ENCODE measurements around the gene NRXN3. TPM values are rescaled to one million over a fixed set of nuclear protein-coding genes. Genes with fewer than 3 reads are reported as not detected.

Gene NRXN3
- total and polyA plus RNA-seq, 2 of the 4 experiments (the other 2 are of a cell fraction): 4.8 to 25.1 TPM

DNA sequence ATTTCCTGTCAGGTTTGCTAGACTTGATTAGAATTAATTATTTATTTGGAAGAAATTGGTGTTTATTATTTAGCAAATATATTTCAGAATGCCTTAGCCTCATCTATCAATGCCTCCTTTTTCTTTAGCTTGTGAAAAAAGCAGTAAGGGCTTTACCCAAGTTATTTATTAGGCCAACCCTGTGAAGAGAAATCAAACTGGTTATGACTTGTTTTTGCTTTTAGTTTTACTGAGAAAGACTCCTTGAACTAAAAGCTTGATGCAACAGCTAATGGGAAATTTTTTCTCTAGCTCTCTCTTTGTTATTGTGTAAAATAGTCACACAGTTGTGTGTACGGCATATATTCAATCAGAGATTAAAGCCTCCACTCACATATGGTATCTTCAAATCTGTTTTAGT, 1734.3 kb downstream of the NRXN3 start:
- intact Hi-C loops (cut with micrococcal nuclease): no loop called here
- no peak overlapping the region for H2BK120ac ChIP-seq (ENCODE audit: low read depth, low read length)
- no peak overlapping the region for H3K4ac ChIP-seq (ENCODE audit: low read depth, low read length)
- no peak overlapping the region for H4K8ac ChIP-seq (ENCODE audit: low read depth in 2 of 2, low read length in 2 of 2)
- no peaks in the 10 kb centered on the region for H3K79me1 ChIP-seq (ENCODE audit: low read depth in 1 of 2, low read length in 2 of 2)
- no peak overlapping the region for H2AK5ac ChIP-seq (ENCODE audit: low read depth, low read length)
- dilution Hi-C loops (cut with HindIII; ENCODE audit: low sequenced_read_pairs, unreplicated experiment): no loop called here
- DNase-seq (no peak), ATAC-seq (ENCODE audit: low read depth) (no peak)
- H3K4me3 ChIP-seq (ENCODE audit: insufficient read depth, low read depth, low read length): no peak overlapping the region
- ChIA-PET POLR2A (ENCODE audit: unreplicated experiment) (no interaction called here), CTCF (interaction anchor here (1.1 kb wide), 1 partner anchor 15 kb away, joined by 3 read pairs; no protein-coding TSS in a partner anchor)
- H4K20me1 ChIP-seq (ENCODE audit: insufficient read depth, low read length): no peaks in the 10 kb centered on the region
- H4K5ac ChIP-seq (ENCODE audit: low read depth, low read length): no peak overlapping the region
- no peak overlapping the region for H3K23ac ChIP-seq (ENCODE audit: low read depth, low read length)
- H3K14ac ChIP-seq (replicated peaks; ENCODE audit: low read depth, low read length): no peak overlapping the region
- H3K9me3 ChIP-seq (ENCODE audit: control insufficient read depth, insufficient read depth, low read length): no peaks in the 10 kb centered on the region
- H3K9ac ChIP-seq (ENCODE audit: low read depth, low read length): no peak overlapping the region
- no peaks in the 10 kb centered on the region for H3K9me1 ChIP-seq (ENCODE audit: insufficient read depth, low read length)
- no peak overlapping the region for H2BK20ac ChIP-seq (ENCODE audit: low read depth, low read length)
- no peak overlapping the region for H3K4me2 ChIP-seq (ENCODE audit: low read depth, low read length)
- H3K27me3 ChIP-seq (ENCODE audit: control insufficient read depth, insufficient read depth, low read length): no peaks in the 10 kb centered on the region
- in situ Hi-C loops (cut with MboI; ENCODE audit: low sequenced_read_pairs): no loop called here
- H2BK15ac ChIP-seq (ENCODE audit: low read depth, low read length): no peak overlapping the region
- H4K91ac ChIP-seq (ENCODE audit: insufficient read depth, low read depth, low read length): no peak overlapping the region
- H3K18ac ChIP-seq (ENCODE audit: low read depth, low read length): no peak overlapping the region
- BruUV-seq (replicated peaks): no TSS peak
- no CpG with 5 or more reads among the region's 1 CpG for WGBS, 2 experiments (ENCODE audit: extremely low coverage in 2 of 2, insufficient read length in 1 of 2)
- H2AK9ac ChIP-seq (replicated peaks; ENCODE audit: low read depth, low read length, poor library complexity): no peak overlapping the region
- no peak overlapping the region for H3K56ac ChIP-seq (ENCODE audit: extremely low read depth, insufficient read depth, low read length)
- H2BK5ac ChIP-seq (ENCODE audit: low read depth, low read length, poor library complexity, severe bottlenecking): no peak overlapping the region
- no peaks in the 10 kb centered on the region for H3K4me1 ChIP-seq (ENCODE audit: control insufficient read depth, insufficient read depth, low read length)
- TF ChIP-seq MAFK (IDR thresholded peaks at IDR 0.05; ENCODE audit: low read depth, low read length) (no peak), FOS (IDR thresholded peaks at IDR 0.05; ENCODE audit: low read depth, low read length) (no peak), CHD1 (IDR thresholded peaks at IDR 0.05; ENCODE audit: low read depth, low read length) (no peak), RFX5 (IDR thresholded peaks at IDR 0.05; ENCODE audit: low read depth, low read length) (no peak), RAD21 (IDR thresholded peaks at IDR 0.05; ENCODE audit: low read length) (no peak), BHLHE40 (IDR thresholded peaks at IDR 0.05; ENCODE audit: low read depth, low read length) (no peak), MXI1 (IDR thresholded peaks at IDR 0.05; ENCODE audit: borderline replicate concordance, low read depth, low read length) (no peak), RCOR1 (IDR thresholded peaks at IDR 0.05; ENCODE audit: insufficient replicate concordance, low read length) (no peak), MAZ (IDR thresholded peaks at IDR 0.05; ENCODE audit: borderline replicate concordance, low read depth, low read length) (no peak), CEBPB (IDR thresholded peaks at IDR 0.05; ENCODE audit: low read depth, low read length) (no peak), POLR2A (IDR thresholded peaks at IDR 0.05; ENCODE audit: low read depth, low read length) (no peak), NFE2L2 (IDR thresholded peaks at IDR 0.05; ENCODE audit: low read depth, low read length) (no peak)
- TF ChIP-seq, protein P1, sequence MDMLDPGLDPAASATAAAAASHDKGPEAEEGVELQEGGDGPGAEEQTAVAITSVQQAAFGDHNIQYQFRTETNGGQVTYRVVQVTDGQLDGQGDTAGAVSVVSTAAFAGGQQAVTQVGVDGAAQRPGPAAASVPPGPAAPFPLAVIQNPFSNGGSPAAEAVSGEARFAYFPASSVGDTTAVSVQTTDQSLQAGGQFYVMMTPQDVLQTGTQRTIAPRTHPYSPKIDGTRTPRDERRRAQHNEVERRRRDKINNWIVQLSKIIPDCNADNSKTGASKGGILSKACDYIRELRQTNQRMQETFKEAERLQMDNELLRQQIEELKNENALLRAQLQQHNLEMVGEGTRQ (IDR thresholded peaks at IDR 0.05; ENCODE audit: low read depth, low read length): no peak
- TF ChIP-seq, protein P2, sequence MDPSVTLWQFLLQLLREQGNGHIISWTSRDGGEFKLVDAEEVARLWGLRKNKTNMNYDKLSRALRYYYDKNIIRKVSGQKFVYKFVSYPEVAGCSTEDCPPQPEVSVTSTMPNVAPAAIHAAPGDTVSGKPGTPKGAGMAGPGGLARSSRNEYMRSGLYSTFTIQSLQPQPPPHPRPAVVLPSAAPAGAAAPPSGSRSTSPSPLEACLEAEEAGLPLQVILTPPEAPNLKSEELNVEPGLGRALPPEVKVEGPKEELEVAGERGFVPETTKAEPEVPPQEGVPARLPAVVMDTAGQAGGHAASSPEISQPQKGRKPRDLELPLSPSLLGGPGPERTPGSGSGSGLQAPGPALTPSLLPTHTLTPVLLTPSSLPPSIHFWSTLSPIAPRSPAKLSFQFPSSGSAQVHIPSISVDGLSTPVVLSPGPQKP (IDR thresholded peaks at IDR 0.05; ENCODE audit: borderline replicate concordance, low read depth, low read length): no peak
- TF ChIP-seq, protein P3, sequence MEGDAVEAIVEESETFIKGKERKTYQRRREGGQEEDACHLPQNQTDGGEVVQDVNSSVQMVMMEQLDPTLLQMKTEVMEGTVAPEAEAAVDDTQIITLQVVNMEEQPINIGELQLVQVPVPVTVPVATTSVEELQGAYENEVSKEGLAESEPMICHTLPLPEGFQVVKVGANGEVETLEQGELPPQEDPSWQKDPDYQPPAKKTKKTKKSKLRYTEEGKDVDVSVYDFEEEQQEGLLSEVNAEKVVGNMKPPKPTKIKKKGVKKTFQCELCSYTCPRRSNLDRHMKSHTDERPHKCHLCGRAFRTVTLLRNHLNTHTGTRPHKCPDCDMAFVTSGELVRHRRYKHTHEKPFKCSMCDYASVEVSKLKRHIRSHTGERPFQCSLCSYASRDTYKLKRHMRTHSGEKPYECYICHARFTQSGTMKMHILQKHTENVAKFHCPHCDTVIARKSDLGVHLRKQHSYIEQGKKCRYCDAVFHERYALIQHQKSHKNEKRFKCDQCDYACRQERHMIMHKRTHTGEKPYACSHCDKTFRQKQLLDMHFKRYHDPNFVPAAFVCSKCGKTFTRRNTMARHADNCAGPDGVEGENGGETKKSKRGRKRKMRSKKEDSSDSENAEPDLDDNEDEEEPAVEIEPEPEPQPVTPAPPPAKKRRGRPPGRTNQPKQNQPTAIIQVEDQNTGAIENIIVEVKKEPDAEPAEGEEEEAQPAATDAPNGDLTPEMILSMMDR (conservative IDR thresholded peaks at IDR 0.05; ENCODE audit: low read depth, low read length): no peak
- no peak overlapping the region for H3K27ac ChIP-seq (ENCODE audit: insufficient read depth, low read length)
- no peak overlapping the region for H2AFZ ChIP-seq (replicated peaks; ENCODE audit: low read length, poor library complexity)
- H3K36me3 ChIP-seq (ENCODE audit: control insufficient read depth, insufficient read depth, low read length): no peaks in the 10 kb centered on the region

Data from IMR-90 (cell line).